OCI-LY3 (cell line): ENCODE data around the gene FBP1.

Experiments used
- H2AFZ ChIP-seq: fragments of 200-600, 300-600 bp; shearing (Covaris generic); 2 replicates; pipeline ENCODE4 v1.6.0; 2014; ENCODE audit warnings: antibody characterized with exemption, low read depth, low read length
- H3K27ac ChIP-seq: fragments of 200-600, 300-600 bp; sonication (generic); 2 replicates; pipeline ENCODE4 v1.5.1; 2014; ENCODE audit warnings: mild to moderate bottlenecking, low read length, moderate library complexity, mixed read lengths
- H3K27me3 ChIP-seq: fragments of 200-600, 300-600 bp; sonication (generic); 2 replicates; pipeline ENCODE4 v1.6.1; 2014; ENCODE audit warnings: low read depth, low read length, mixed read lengths
- H3K36me3 ChIP-seq: fragments of 200-600, 300-600 bp; sonication (generic); replicated peaks from 2 replicates; pipeline ENCODE3; 2014; ENCODE audit warnings: low read depth, low read length, mixed read lengths
- H3K4me1 ChIP-seq: fragments of 300-600, 200-600 bp; sonication (generic); 2 replicates; pipeline ENCODE4 v1.6.1; 2014; ENCODE audit warnings: low read length, mixed read lengths
- H3K4me2 ChIP-seq: fragments of 200-600, 300-600 bp; sonication (generic); 2 replicates; pipeline ENCODE4 v1.6.1; 2014; ENCODE audit warnings: low read length, mixed read lengths
- H3K4me3 ChIP-seq: fragments of 300-600, 200-600 bp; sonication (generic); 2 replicates; pipeline ENCODE4 v1.5.1; 2014; ENCODE audit warnings: antibody characterized with exemption, mild to moderate bottlenecking, low read length, moderate library complexity
- H3K79me2 ChIP-seq: fragments of 300-600, 200-600 bp; shearing (Covaris generic); 2 replicates; pipeline ENCODE4 v1.6.1; 2014; ENCODE audit warnings: mild to moderate bottlenecking, low read length, mixed read lengths
- H3K9ac ChIP-seq: fragments of 300-600, 200-600 bp; shearing (Covaris generic); 2 replicates; pipeline ENCODE4 v1.6.0; 2014; ENCODE audit warnings: mild to moderate bottlenecking, low read length, moderate library complexity
- H3K9me3 ChIP-seq: fragments of 200-600, 300-600 bp; shearing (Covaris generic); 2 replicates; pipeline ENCODE4 v1.6.1; 2014; ENCODE audit warnings: low read length, mixed read lengths; ENCODE audit not compliant: insufficient read depth
- H4K20me1 ChIP-seq: fragments of 200-600, 300-600 bp; sonication (generic); 2 replicates; pipeline ENCODE4 v1.6.1; 2016; ENCODE audit warnings: low read length, mixed read lengths; ENCODE audit not compliant: insufficient read depth
- CTCF ChIP-seq: fragments of 200-600, 300-600 bp; sonication (generic); IDR thresholded peaks from 2 replicates; pipeline ENCODE4 v1.5.1; 2014; ENCODE audit warnings: antibody characterized with exemption, low read length, low read depth
- EZH2phosphoT487 ChIP-seq: fragments of 200-600 bp; shearing (Covaris generic); IDR thresholded peaks from 2 replicates; pipeline ENCODE4 v1.6.1; 2018; ENCODE audit warnings: antibody characterized with exemption, mixed run types, low read depth

The FBP1 gene

GRCh38 chr9:94586316-94586715 is 53.0 kb downstream of the FBP1 start:
- Histone ChIP-seq H3K4me2 (peak overlapping the region; percentile 77), H3K4me3 (peak overlapping the region; percentile 70)

GRCh38 chr9:94584555-94584954 is 54.8 kb downstream of the FBP1 start:
- Histone ChIP-seq H2AFZ (no peak overlapping the region), H3K79me2 (no peaks in the 10 kb centered on the region), H3K27ac (no peak overlapping the region), H3K9me3 (no peaks in the 10 kb centered on the region), H3K36me3 (no peaks in the 10 kb centered on the region), H4K20me1 (no peaks in the 10 kb centered on the region), H3K4me1 (peaks cover 9% of the 10 kb centered on the region; the same call in 1 of the 2 replicates), H3K4me2 (no peak overlapping the region), H3K27me3 (no peaks in the 10 kb centered on the region; the same call in 1 of the 2 replicates), H3K4me3 (no peak overlapping the region), H3K9ac (no peak overlapping the region)
- TF ChIP-seq CTCF = no peak
- TF ChIP-seq EZH2phosphoT487 = no peak

More at GRCh38 chr9:94586316-94586715, 53.0 kb downstream of the FBP1 start:
- no peak overlapping the region for H3K27ac ChIP-seq
- peak overlapping the region; percentile 10; the same call in 1 of the 2 replicates for H3K9ac ChIP-seq
- no peaks in the 10 kb centered on the region for H3K79me2 ChIP-seq
- H3K27me3 ChIP-seq = no peaks in the 10 kb centered on the region; the same call in 1 of the 2 replicates
- peak overlapping the region; percentile 94 for H2AFZ ChIP-seq
- no peaks in the 10 kb centered on the region for H3K36me3 ChIP-seq
- no peaks in the 10 kb centered on the region for H4K20me1 ChIP-seq
- H3K4me1 ChIP-seq = peaks cover 9% of the 10 kb centered on the region; the same call in 1 of the 2 replicates
- no peaks in the 10 kb centered on the region for H3K9me3 ChIP-seq
- TF ChIP-seq CTCF = no peak
- TF ChIP-seq EZH2phosphoT487 = no peak

GRCh38 chr9:94581728-94582127 is 57.6 kb downstream of the FBP1 start:
- Histone ChIP-seq H2AFZ (no peak overlapping the region), H3K36me3 (no peaks in the 10 kb centered on the region), H3K4me3 (no peak overlapping the region), H3K4me2 (no peak overlapping the region), H4K20me1 (no peaks in the 10 kb centered on the region), H3K9ac (no peak overlapping the region), H3K4me1 (peaks cover 5% of the 10 kb centered on the region; the same call in 1 of the 2 replicates), H3K9me3 (no peaks in the 10 kb centered on the region), H3K27me3 (no peaks in the 10 kb centered on the region), H3K27ac (no peak overlapping the region), H3K79me2 (no peaks in the 10 kb centered on the region)
- no peak for TF ChIP-seq CTCF
- TF ChIP-seq EZH2phosphoT487 = no peak

GRCh38 chr9:94577571-94577970 is 61.7 kb downstream of the FBP1 start:
- Histone ChIP-seq H3K27ac (no peak overlapping the region), H4K20me1 (no peaks in the 10 kb centered on the region), H2AFZ (no peak overlapping the region), H3K36me3 (no peaks in the 10 kb centered on the region), H3K9me3 (no peaks in the 10 kb centered on the region), H3K9ac (no peak overlapping the region), H3K4me3 (no peak overlapping the region), H3K27me3 (peaks cover 6% of the 10 kb centered on the region; the same call in 1 of the 2 replicates), H3K79me2 (no peaks in the 10 kb centered on the region), H3K4me1 (peaks cover 5% of the 10 kb centered on the region; the same call in 1 of the 2 replicates), H3K4me2 (no peak overlapping the region)
- TF ChIP-seq CTCF = no peak
- TF ChIP-seq EZH2phosphoT487 = no peak
